8988T (cell line): ENCODE results near the gene ZNHIT2.
A peak's percentile ranks its signal among the peaks of the same experiment; 100 is the strongest.

Experiments
- DNase-seq: peaks from one replicate; pipeline ENCODE4 v3.0.0; 2011

The ZNHIT2 gene

DNA sequence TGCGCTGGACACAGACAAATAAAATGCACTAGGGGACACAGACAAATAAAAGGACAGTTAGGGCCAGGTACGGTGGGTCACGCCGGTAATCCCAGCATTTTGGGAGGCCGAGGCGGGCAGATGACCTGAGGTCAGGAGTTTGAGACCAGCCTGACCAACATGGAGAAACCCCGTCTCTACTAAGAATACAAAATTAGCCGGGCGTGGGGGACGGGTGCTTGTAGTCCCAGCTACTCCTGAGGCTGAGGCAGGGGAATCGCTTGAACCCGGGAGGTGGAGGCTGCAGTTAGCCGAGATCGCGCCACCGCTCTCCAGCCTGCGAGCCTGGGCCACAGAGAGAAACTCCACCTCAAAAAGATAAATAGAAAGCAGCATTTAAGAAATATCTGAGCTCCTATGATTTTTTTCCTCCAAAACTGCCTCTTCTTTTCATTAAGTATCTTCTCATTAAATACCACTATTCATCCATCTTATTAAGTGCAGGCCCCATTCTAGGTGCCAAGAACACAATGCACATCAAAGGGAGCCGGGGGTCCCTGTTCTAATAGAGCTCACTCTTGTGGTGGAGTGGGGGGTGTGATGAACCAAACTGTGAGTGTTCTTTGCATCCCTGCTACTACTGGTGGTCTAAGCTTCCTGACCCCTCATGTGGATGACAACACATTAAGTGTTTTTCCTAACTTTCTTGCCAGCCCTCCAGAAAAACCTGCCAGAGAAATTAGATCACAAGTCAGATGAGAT, 766 bp upstream of the ZNHIT2 start:
- DNase-seq = no peak

DNA sequence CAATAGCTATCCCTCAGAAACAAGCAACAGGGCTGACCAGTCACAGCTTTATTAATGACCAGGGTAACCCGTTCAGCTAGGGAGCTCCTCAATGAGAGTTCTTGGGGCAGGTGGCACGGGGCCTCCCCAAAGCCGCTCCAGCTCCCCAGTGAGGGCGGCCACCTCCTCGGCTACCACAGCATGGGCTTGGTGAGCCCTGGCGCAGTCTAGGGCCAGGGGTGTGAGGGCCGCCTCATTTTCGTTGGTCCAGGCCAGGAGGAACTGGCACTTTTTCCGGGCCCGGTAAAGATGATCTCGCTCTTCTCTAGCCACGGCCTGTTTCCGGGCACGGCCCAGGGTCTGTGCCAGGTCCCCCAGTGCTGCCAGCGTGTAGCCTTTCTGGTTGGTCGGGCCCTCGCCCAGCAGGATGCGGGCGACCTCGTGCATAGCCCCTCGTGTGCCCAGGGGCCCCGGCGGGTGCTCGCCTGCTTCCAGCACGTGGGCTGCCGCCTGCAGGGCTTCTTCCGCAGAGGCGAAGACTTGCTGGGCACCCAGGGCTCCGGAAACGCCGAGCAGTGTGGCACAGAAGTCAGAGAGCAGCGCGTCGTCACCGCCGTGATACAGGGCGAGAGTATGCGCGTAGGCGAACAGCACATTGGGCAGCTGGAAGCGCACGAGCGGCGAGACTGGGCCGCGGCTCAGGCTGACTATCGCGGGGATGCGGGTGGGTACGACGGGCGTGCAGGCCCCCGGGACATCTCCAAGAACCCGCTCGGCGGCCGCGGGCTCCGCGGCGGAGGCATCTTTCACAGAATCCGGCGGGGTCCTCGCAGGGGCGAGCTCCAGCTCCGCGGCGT, 913 bp downstream of the ZNHIT2 start:
- no peak for DNase-seq

DNA sequence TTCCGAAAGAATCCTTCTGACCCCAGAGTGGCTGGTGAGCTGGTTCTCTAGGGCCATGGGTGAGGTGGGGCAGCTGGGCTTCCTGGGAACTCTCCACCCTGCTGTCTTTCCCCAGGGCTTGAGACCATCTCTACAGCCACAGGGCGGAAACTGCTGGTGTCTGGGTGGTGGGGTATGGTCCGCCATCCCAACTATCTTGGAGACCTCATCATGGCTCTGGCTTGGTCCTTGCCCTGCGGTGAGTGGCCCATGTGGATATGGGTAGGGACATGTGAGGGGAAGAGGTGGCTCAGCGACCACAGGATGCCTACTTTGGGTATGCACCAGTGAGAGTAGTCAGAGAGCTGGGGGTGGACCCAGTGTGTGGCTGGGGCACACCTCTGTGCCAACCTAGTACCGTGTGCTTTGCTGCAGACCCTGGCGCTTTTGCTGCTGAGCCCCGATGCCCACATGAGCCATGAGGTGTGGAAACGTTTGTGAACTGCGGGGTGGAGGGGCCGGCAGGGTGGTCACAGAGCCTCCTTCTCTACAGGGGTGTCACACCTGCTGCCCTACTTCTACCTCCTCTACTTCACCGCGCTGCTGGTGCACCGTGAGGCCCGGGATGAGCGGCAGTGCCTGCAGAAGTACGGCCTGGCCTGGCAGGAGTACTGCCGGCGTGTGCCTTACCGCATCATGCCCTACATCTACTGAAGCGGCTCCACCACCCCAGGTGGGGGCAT, 2.0 kb downstream of the ZNHIT2 start:
- DNase-seq = no peak

DNA sequence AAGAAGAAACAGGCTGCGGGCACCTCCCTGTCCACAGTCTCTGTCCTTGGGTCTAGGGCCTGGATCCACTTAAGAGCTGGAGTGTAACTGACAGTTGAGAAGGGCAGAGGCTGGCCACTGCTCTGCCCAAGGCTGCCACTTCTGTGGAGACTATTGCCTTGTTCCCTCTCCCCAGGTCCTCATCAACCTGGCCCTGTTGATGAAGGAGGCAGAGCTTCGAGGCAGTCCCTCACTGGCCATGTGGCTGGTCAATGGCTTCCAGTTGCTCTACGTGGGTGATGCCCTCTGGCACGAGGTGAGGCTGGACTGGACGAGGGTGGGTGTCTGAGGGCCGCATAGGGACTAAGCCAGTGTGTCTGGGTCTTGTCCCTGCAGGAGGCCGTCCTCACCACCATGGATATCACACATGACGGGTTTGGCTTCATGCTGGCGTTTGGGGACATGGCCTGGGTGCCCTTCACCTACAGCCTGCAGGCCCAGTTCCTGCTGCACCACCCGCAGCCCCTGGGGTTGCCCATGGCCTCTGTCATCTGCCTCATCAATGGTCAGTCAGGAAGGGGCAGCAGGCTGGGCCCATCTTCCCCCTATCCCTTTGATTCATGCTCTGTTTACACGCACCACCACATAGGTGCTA, 2.8 kb downstream of the ZNHIT2 start:
- no peak for DNase-seq

DNA sequence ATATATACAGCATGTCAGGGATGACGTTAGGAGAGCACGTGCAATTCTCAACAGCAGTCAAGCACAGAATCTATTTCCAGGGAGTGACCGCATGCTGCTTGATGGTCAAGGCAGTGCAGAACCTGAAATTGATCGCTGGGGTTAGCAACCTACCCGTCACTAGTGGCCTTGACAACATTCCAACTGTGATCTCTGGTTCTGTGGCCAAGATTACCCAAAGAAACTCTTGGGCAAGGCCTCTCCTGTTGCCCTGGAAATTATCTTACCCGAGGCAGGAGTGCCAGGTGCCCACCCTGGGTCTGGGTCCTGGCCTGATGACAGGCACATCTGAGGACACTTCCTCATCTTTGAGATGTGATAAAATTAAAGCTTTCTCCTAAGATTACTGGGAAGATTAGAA, 3.7 kb downstream of the ZNHIT2 start:
- DNase-seq = no peak

GRCh38 chr11:65113361-65113756, 4.1 kb downstream of the ZNHIT2 start:
- no peak for DNase-seq

- peak; percentile 82 for DNase-seq
Measured at GRCh38 chr11:65112546-65113360, 4.7 kb downstream of the ZNHIT2 start.

- peak; percentile 99 for DNase-seq
Measured at GRCh38 chr11:65111744-65112545, 5.6 kb downstream of the ZNHIT2 start, which contains the start of gene TM7SF2. Gene TM7SF2, plus strand, starts transcription at chr11:65111872. Its CDS starts 144 bp downstream, at chr11:65112016.

GRCh38 chr11:65111159-65111743, 6.2 kb downstream of the ZNHIT2 start:
- no peak for DNase-seq

- DNase-seq = peak; percentile 98
Measured at GRCh38 chr11:65110354-65110861, 7.1 kb downstream of the ZNHIT2 start.

DNA sequence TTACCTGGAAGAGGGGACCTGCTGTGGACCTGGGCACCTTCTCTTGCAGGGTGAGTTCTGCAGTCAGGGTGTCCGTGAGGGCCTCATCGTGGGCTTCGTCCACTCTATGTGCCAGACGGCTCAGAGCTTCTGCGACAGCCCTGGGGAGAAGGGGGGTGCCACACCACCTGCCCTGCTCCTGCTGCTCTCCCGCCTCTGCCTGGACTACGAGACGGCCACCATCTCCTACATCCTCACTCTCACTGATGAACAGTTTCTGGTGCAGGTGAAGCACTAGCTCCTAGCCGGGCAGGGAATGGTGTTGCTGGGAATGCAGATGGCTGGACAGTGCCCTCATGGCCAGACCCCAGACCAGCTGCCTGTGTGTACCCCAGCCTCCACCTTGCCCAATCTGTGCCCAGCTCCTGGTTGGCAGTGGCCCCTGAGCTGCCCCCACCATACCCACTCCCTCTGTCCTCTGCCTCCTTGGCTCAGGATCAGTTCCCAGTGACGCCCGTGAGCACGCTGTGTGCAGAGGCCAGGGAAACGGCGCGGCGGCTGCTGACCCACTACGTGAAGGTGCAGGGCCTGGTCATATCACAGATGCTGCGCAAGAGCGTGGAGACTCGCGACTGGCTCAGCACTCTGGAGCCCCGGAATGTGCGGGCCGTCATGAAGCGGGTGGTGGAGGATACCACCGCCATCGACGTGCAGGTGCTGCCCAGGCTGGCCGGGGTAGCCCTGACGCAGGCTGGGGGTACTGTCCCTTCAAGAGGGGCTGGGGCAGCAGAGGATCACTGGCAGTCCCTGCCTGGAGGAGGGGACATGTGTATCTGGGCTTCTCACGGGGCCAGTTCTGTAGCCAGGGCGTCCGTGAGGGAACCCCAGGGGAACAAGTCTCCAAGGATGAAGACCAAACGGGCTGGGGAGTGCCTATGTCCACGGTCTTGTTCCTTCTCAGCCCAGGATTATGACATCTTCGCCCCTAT, 8.0 kb downstream of the ZNHIT2 start:
- no peak for DNase-seq

GRCh38 chr11:65108469-65109123, 8.9 kb downstream of the ZNHIT2 start:
- DNase-seq = no peak

DNA sequence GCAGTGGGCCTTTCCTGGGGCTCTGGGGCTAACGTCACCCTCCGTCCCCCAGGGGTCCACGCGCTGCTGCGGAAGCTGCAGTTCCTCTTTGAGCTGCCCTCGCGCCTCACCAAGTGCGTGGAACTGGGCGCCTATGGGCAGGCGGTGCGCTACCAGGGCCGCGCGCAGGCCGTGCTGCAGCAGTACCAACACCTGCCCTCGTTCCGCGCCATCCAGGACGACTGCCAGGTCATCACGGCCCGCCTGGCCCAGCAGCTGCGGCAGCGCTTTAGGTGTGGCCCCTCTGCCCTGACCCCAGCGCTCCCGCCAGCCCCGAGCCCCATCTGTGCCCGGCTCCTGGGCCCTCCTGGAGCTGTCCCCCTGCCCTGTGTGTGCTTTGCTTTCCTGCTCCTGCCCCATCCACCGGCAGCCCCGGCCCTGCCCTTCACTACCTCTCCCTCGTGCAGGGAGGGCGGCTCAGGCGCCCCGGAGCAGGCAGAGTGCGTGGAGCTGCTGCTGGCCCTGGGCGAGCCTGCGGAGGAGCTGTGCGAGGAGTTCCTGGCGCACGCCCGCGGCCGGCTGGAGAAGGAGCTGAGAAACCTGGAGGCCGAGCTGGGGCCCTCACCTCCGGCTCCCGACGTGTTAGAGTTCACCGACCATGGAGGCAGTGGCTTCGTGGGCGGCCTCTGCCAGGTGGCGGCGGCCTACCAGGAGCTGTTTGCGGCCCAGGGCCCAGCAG, 9.6 kb downstream of the ZNHIT2 start:
- DNase-seq = no peak

DNA sequence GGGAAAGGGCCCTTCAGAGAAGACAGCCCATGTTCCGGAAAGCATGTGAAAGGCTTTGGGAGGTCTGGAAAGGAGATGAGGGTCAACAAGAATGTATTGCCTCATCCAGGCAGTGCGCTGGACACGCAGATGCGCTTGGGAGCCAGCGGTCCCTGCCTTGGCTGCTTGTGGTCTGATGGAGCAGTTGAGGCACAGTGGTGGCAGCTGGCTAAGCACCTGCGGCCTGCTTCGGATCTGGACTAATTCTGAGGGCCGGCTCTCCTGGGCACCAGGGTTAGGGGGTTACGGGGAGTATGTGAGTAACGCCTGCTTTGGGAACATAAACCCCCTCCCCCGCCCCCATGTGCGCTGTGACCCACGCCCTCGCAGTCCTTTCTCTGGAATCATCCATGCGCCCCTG, 10.4 kb downstream of the ZNHIT2 start:
- DNase-seq = no peak

DNA sequence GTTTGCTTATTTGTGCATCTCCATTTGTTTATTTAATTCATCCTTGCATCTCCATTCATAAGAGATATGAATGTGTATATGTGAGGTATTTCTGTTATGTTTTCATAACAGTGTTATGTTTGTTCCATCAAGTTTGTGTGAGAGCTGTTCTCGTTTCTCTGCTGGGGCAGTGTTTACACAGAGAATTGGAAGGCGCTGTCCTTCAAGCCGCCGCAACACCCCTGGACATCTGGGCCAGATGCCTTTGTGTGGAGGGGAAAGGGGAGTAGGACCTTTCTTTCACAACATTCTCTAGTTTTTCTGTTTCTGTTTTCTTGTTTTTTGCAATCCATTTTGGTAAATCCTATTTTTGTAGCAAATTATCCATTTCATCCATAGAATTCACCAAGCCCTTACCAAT, 12.9 kb downstream of the ZNHIT2 start:
- no peak for DNase-seq

- DNase-seq = no peak
Measured at GRCh38 chr11:65103476-65103875, 14.0 kb downstream of the ZNHIT2 start.

DNA sequence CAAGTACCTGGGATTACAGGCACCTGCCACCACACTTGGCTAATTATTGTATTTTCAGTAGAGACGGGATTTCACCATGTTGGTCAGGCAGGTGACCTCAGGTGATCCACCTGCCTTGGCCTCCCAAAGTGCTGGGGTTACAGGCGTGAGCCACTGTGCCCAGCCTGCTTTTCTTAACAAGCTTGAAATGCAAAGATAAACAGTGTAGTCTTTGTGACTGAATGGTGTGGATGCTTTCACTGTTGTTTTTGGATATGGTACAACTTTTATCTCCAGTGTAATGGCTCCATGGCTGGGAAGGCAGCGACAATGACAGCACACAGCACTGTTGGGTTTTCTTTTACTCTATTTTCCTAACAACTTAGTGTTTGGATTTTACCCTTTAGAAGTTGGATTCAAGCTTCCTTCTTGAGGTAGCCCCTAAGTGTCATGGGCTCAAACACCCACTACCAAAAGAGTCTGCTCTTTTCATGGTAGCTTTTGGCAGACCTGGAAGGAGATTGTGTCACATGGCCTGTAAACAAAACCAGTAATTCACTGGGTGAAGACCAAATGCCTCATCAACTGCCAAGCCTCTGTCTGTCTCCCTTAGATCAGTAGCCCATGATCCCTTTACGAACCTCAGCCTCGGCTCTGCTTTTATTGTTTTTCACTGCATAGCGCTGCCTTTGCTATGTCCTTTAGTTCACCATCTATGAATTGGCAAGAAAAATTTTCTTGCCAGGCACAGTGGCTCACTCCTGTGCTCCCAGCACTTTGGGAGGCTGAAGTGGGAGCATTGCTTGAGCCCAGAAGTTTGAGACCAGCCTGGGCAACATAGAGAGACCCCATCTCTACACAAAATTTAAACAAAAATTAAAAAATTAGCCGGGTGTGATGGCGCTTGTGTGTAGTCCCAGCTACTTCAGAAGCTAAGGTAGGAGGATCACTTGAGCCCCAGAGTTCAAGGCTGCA, 15.1 kb downstream of the ZNHIT2 start:
- DNase-seq = no peak
